Smooth muscle cell (in vitro differentiated cells): ENCODE results near the gene JAKMIP1. TPM values are rescaled to one million over a fixed set of nuclear protein-coding genes. Genes with fewer than 3 reads are reported as not detected.

Experiments
- DNase-seq: peaks from one replicate; lab custom pipeline; 2025; ENCODE audit not compliant: unreplicated experiment; lab: John Stamatoyannopoulos, UW
- H2AFZ ChIP-seq: fragments of 200-600 bp; sonication (generic); 2 replicates; pipeline ENCODE4 v1.6.0; 2016; ENCODE audit warnings: antibody characterized with exemption, low read depth, mild to moderate bottlenecking
- H3F3A ChIP-seq: fragments of 200-600 bp; sonication (generic); 2 replicates; pipeline ENCODE4 v1.6.0; 2017; ENCODE audit warnings: antibody characterized with exemption, low read depth
- H3K27ac ChIP-seq: fragments of 200-600 bp; sonication (generic); 2 replicates; pipeline ENCODE4 v1.5.1; 2016; ENCODE audit warnings: low read depth, mild to moderate bottlenecking
- H3K27me3 ChIP-seq: fragments of 200-600 bp; sonication (generic); 2 replicates; pipeline ENCODE4 v1.6.1; 2016; ENCODE audit warnings: low read depth, mild to moderate bottlenecking
- H3K36me3 ChIP-seq: fragments of 200-600 bp; sonication (generic); 2 replicates; pipeline ENCODE4 v1.5.1; 2016; ENCODE audit warnings: low read depth
- H3K4me1 ChIP-seq: fragments of 200-600 bp; sonication (generic); 2 replicates; pipeline ENCODE4 v1.5.1; 2016; ENCODE audit warnings: low read depth
- H3K4me2 ChIP-seq: fragments of 200-600 bp; sonication (generic); 2 replicates; pipeline ENCODE4 v1.6.0; 2016; ENCODE audit warnings: mild to moderate bottlenecking
- H3K4me3 ChIP-seq: fragments of 200-600 bp; sonication (generic); 2 replicates; pipeline ENCODE4 v1.5.1; 2016; ENCODE audit warnings: mild to moderate bottlenecking
- H3K79me2 ChIP-seq: fragments of 200-600 bp; sonication (generic); 2 replicates; pipeline ENCODE4 v1.6.0; 2016; ENCODE audit warnings: low read depth, mild to moderate bottlenecking
- H3K9ac ChIP-seq: fragments of 200-600 bp; sonication (generic); 2 replicates; pipeline ENCODE4 v1.6.0; 2016; ENCODE audit warnings: low read depth
- H3K9me3 ChIP-seq: fragments of 200-600 bp; sonication (generic); replicated peaks from 2 replicates; pipeline ENCODE4 v1.5.1; 2016; ENCODE audit warnings: low read depth
- H4K20me1 ChIP-seq: fragments of 200-600 bp; sonication (generic); 2 replicates; pipeline ENCODE4 v1.6.0; 2016; ENCODE audit warnings: low read depth
- WGBS: methylation state at CpG from one replicate; pipeline ENCODE4 v1.1.7; 2016; ENCODE audit warnings: low lambda C conversion rate; 5-methylcytosine and 5-hydroxymethylcytosine counted together
- polyA plus RNA-seq: library from polyadenylated mRNA; unstranded; fragments of >200 nt; fragmentation: Nextera tagmentation; extraction: Ambion mirVana; gene quantifications from 2 replicates; pipeline ENCODE4 v1.2.1, GENCODE V29; 2016
- total RNA-seq: library from RNA; depleted of rRNA; stranded (reverse); fragments of >200 nt; gene quantifications from 2 replicates; pipeline ENCODE4 v1.2.3, GENCODE V29; 2014
- TF ChIP-seq, protein P1 (sequence below): fragments of 200-600 bp; sonication (generic); IDR thresholded peaks from 2 replicates; pipeline ENCODE4 v1.5.1; 2017; ENCODE audit warnings: borderline replicate concordance, mild to moderate bottlenecking, antibody characterized with exemption; ENCODE audit not compliant: insufficient read depth, poor library complexity, severe bottlenecking

JAKMIP1 gene
- total and polyA plus RNA-seq, 2 experiments from 2014 or later: 0.64 TPM; not detected in 1

GRCh38 chr4:6195602-6196319 is 4.6 kb downstream of the JAKMIP1 start:
- Histone ChIP-seq H2AFZ (no peak overlapping the region), H3K4me3 (no peak overlapping the region), H3F3A (no peaks in the 10 kb centered on the region), H3K36me3 (no peaks in the 10 kb centered on the region), H3K9ac (no peak overlapping the region), H3K9me3 (no peaks in the 10 kb centered on the region), H3K4me1 (no peaks in the 10 kb centered on the region), H3K27ac (no peak overlapping the region), H3K4me2 (no peak overlapping the region), H4K20me1 (no peaks in the 10 kb centered on the region), H3K79me2 (no peaks in the 10 kb centered on the region), H3K27me3 (peaks cover 66% of the 10 kb centered on the region)
- no peak for DNase-seq
- 82% methylated on average over 12 of the region's 12 CpGs for WGBS
- TF ChIP-seq, protein P1, sequence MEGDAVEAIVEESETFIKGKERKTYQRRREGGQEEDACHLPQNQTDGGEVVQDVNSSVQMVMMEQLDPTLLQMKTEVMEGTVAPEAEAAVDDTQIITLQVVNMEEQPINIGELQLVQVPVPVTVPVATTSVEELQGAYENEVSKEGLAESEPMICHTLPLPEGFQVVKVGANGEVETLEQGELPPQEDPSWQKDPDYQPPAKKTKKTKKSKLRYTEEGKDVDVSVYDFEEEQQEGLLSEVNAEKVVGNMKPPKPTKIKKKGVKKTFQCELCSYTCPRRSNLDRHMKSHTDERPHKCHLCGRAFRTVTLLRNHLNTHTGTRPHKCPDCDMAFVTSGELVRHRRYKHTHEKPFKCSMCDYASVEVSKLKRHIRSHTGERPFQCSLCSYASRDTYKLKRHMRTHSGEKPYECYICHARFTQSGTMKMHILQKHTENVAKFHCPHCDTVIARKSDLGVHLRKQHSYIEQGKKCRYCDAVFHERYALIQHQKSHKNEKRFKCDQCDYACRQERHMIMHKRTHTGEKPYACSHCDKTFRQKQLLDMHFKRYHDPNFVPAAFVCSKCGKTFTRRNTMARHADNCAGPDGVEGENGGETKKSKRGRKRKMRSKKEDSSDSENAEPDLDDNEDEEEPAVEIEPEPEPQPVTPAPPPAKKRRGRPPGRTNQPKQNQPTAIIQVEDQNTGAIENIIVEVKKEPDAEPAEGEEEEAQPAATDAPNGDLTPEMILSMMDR: no peak

- Histone ChIP-seq H3K9ac (no peak overlapping the region), H3K36me3 (no peaks in the 10 kb centered on the region), H4K20me1 (no peaks in the 10 kb centered on the region), H3K4me1 (peaks cover under 1% of the 10 kb centered on the region), H3K27ac (no peak overlapping the region), H3K27me3 (peaks cover 60% of the 10 kb centered on the region), H3K9me3 (no peaks in the 10 kb centered on the region), H3K4me3 (no peak overlapping the region), H2AFZ (no peak overlapping the region), H3K79me2 (no peaks in the 10 kb centered on the region), H3F3A (no peaks in the 10 kb centered on the region), H3K4me2 (no peak overlapping the region)
- WGBS: 96% methylated on average over 12 of the region's 12 CpGs
- no peak for DNase-seq
- TF ChIP-seq, protein P1: no peak
Measured at GRCh38 chr4:6194458-6195195, 5.7 kb downstream of the JAKMIP1 start.

DNA sequence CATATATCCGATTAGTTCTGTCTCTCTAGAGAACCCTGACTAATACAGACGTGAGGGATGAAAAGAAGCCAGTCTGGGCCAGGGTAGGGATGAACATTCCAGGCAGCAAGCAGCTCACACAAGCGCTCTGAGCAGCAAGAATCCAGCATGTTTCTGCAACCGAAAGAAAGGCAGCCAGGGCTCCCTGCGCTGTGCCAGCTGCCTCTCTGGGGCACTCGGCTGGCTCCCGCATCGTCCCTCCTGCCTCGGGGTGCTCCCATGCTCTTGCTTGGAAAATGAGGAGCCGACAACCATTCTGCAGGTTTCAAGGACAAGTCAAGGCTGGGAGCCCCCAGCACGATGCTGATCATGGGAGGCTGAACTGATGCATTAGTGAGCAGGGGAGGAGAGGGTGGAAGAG is 7.0 kb downstream of the JAKMIP1 start:
- no peak overlapping the region for H3K4me2 ChIP-seq
- no peak overlapping the region for H3K27ac ChIP-seq
- 89% methylated on average over 11 of the region's 11 CpGs for WGBS
- H3K9ac ChIP-seq: no peak overlapping the region
- H2AFZ ChIP-seq: no peak overlapping the region
- no peaks in the 10 kb centered on the region for H3K79me2 ChIP-seq
- H3F3A ChIP-seq: no peaks in the 10 kb centered on the region
- TF ChIP-seq, protein P1: no peak
- DNase-seq: no peak
- H3K9me3 ChIP-seq: no peaks in the 10 kb centered on the region
- H3K4me1 ChIP-seq: peaks cover 12% of the 10 kb centered on the region
- H3K36me3 ChIP-seq: no peaks in the 10 kb centered on the region
- no peaks in the 10 kb centered on the region for H4K20me1 ChIP-seq
- peaks cover 47% of the 10 kb centered on the region for H3K27me3 ChIP-seq
- no peak overlapping the region for H3K4me3 ChIP-seq

DNA sequence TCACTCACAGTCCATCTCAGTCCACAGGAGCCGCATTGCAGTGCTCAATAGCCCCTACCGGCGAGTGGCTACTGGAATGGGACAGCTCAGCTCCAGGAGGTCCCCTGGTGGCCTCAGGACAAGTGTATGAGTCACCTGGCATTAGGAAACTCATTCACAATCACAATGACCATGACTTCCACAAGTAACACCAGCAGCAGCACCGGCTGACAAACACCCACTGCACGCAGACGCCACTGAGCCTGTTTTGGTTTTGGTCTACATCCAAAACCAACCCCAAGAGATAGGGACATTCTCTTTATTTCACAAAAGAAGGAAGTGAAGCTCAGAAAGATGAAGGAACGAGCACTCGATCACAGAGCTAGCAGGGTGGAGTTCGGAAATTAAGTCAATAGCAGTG is 8.1 kb downstream of the JAKMIP1 start:
- H3K4me2 ChIP-seq: no peak overlapping the region
- H3K79me2 ChIP-seq: no peaks in the 10 kb centered on the region
- WGBS: 82% methylated on average over 9 of the region's 9 CpGs
- H3F3A ChIP-seq: no peaks in the 10 kb centered on the region
- H4K20me1 ChIP-seq: no peaks in the 10 kb centered on the region
- H2AFZ ChIP-seq: no peak overlapping the region
- H3K4me3 ChIP-seq: no peak overlapping the region
- no peaks in the 10 kb centered on the region for H3K9me3 ChIP-seq
- DNase-seq: no peak
- no peak overlapping the region for H3K9ac ChIP-seq
- H3K4me1 ChIP-seq: peaks cover 12% of the 10 kb centered on the region
- no peaks in the 10 kb centered on the region for H3K36me3 ChIP-seq
- TF ChIP-seq, protein P1: no peak
- H3K27me3 ChIP-seq: peaks cover 36% of the 10 kb centered on the region
- H3K27ac ChIP-seq: no peak overlapping the region
